ENCODE results near the gene RGS17.

- TF ChIP-seq CTCF (IDR thresholded peaks at IDR 0.05) (no peak), POLR2A (IDR thresholded peaks at IDR 0.05) (no peak)
Observed at GRCh38 chr6:153076431-153076830, 54.7 kb downstream of the RGS17 start.

Measured in thyroid gland (tissue), 4 donors.